Measurements from ENCODE around the gene AQR.

DNA sequence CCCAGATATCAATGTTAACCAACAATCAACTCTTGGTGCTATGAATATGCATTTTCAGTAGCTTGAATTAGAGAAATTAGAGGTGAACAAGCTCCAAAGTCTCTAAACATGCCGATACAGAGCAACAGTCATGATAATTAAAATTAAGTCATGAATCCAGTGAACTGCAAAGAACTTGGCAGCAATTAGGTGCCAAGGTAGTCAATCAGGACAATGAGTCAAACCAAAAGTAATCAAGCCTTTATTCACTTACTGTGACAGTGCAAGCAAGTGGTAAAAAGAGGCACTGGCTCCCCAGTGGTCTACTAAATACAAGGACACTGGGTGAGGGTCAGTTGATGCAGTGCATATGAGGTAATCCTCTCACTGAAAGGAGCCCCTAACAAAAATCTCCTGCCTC, 16.8 kb upstream of the AQR start:
- TF ChIP-seq, protein P1, sequence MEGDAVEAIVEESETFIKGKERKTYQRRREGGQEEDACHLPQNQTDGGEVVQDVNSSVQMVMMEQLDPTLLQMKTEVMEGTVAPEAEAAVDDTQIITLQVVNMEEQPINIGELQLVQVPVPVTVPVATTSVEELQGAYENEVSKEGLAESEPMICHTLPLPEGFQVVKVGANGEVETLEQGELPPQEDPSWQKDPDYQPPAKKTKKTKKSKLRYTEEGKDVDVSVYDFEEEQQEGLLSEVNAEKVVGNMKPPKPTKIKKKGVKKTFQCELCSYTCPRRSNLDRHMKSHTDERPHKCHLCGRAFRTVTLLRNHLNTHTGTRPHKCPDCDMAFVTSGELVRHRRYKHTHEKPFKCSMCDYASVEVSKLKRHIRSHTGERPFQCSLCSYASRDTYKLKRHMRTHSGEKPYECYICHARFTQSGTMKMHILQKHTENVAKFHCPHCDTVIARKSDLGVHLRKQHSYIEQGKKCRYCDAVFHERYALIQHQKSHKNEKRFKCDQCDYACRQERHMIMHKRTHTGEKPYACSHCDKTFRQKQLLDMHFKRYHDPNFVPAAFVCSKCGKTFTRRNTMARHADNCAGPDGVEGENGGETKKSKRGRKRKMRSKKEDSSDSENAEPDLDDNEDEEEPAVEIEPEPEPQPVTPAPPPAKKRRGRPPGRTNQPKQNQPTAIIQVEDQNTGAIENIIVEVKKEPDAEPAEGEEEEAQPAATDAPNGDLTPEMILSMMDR (IDR thresholded peaks at IDR 0.05): no peak
- TF ChIP-seq, protein P2, sequence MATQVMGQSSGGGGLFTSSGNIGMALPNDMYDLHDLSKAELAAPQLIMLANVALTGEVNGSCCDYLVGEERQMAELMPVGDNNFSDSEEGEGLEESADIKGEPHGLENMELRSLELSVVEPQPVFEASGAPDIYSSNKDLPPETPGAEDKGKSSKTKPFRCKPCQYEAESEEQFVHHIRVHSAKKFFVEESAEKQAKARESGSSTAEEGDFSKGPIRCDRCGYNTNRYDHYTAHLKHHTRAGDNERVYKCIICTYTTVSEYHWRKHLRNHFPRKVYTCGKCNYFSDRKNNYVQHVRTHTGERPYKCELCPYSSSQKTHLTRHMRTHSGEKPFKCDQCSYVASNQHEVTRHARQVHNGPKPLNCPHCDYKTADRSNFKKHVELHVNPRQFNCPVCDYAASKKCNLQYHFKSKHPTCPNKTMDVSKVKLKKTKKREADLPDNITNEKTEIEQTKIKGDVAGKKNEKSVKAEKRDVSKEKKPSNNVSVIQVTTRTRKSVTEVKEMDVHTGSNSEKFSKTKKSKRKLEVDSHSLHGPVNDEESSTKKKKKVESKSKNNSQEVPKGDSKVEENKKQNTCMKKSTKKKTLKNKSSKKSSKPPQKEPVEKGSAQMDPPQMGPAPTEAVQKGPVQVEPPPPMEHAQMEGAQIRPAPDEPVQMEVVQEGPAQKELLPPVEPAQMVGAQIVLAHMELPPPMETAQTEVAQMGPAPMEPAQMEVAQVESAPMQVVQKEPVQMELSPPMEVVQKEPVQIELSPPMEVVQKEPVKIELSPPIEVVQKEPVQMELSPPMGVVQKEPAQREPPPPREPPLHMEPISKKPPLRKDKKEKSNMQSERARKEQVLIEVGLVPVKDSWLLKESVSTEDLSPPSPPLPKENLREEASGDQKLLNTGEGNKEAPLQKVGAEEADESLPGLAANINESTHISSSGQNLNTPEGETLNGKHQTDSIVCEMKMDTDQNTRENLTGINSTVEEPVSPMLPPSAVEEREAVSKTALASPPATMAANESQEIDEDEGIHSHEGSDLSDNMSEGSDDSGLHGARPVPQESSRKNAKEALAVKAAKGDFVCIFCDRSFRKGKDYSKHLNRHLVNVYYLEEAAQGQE (IDR thresholded peaks at IDR 0.05; ENCODE audit: insufficient read depth in 1 of 2, low read depth in 2 of 2, low read length in 1 of 2): no peak
- TF ChIP-seq POLR2AphosphoS5 (IDR thresholded peaks at IDR 0.05; ENCODE audit: low read depth, low read length) (no peak), SIN3A (IDR thresholded peaks at IDR 0.05; ENCODE audit: borderline replicate concordance, insufficient read depth, low read depth, low read length) (no peak)
